Neural cell (in vitro differentiated cells): ENCODE measurements around the gene MEPCE. TPM values are rescaled to one million over a fixed set of nuclear protein-coding genes. Genes with fewer than 3 reads are reported as not detected.

Experiments
- H2AFZ ChIP-seq: fragments of 200-600, 300-800 bp; sonication (generic), shearing (Covaris generic); 2 replicates; pipeline ENCODE4 v1.6.0; 2014; ENCODE audit warnings: low read depth, mild to moderate bottlenecking, antibody characterized with exemption, low read length, moderate library complexity
- H3F3A ChIP-seq: fragments of 200-600 bp; shearing (Covaris generic); 2 replicates; pipeline ENCODE4 v1.6.1; 2016; ENCODE audit warnings: mild to moderate bottlenecking, moderate library complexity, mixed read lengths, antibody characterized with exemption, low read length; ENCODE audit not compliant: insufficient read depth, poor library complexity, severe bottlenecking
- H3K27ac ChIP-seq: fragments of 200-600, 300-800 bp; sonication (generic), shearing (Covaris generic); 2 replicates; pipeline ENCODE4 v1.5.1; 2014; ENCODE audit warnings: mild to moderate bottlenecking, low read length, moderate library complexity
- H3K27me3 ChIP-seq: fragments of 300-800, 200-600 bp; sonication (generic), shearing (Covaris generic); 2 replicates; pipeline ENCODE4 v1.6.0; 2014; ENCODE audit warnings: mild to moderate bottlenecking, low read depth, low read length, moderate library complexity; ENCODE audit not compliant: insufficient read depth
- H3K36me3 ChIP-seq: fragments of 300-800, 200-600 bp; sonication (generic), shearing (Covaris generic); 2 replicates; pipeline ENCODE4 v1.5.1; 2014; ENCODE audit warnings: mild to moderate bottlenecking, antibody characterized with exemption, low read length, moderate library complexity; ENCODE audit not compliant: insufficient read depth
- H3K4me2 ChIP-seq: fragments of 300-800, 200-600 bp; sonication (generic), shearing (Covaris generic); 2 replicates; pipeline ENCODE4 v1.6.0; 2014; ENCODE audit warnings: mild to moderate bottlenecking, low read length
- H3K4me3 ChIP-seq: fragments of 300-800, 200-600 bp; sonication (generic), shearing (Covaris generic); 2 replicates; pipeline ENCODE4 v1.5.1; 2014; ENCODE audit warnings: mild to moderate bottlenecking, low read length, moderate library complexity
- H3K79me2 ChIP-seq: fragments of 200-600 bp; shearing (Covaris generic); replicated peaks from 2 replicates; pipeline ENCODE4 v1.6.0; 2014; ENCODE audit warnings: mild to moderate bottlenecking, low read length, moderate library complexity; ENCODE audit not compliant: insufficient read depth
- H3K9ac ChIP-seq: fragments of 300-800, 200-600 bp; sonication (generic), shearing (Covaris generic); 2 replicates; pipeline ENCODE4 v1.6.1; 2016; ENCODE audit warnings: mild to moderate bottlenecking, low read length, mixed read lengths
- H3K9me2 ChIP-seq: fragments of 200-600 bp; shearing (Covaris generic); 2 replicates; pipeline ENCODE4 v1.6.1; 2016; ENCODE audit warnings: mild to moderate bottlenecking, low read length, mixed read lengths; ENCODE audit not compliant: insufficient read depth
- H3K9me3 ChIP-seq: fragments of 200-600, 300-800 bp; sonication (generic), shearing (Covaris generic); 2 replicates; pipeline ENCODE4 v1.6.1; 2016; ENCODE audit warnings: mild to moderate bottlenecking, mixed run types, low read length, moderate library complexity, mixed read lengths
- H4K20me1 ChIP-seq: fragments of 200-600 bp; shearing (Covaris generic); 2 replicates; pipeline ENCODE4 v1.6.1; 2016; ENCODE audit warnings: mild to moderate bottlenecking, mixed run types; ENCODE audit not compliant: insufficient read depth
- CTCF ChIP-seq: fragments of 450-650 bp; IDR thresholded peaks from 2 replicates; pipeline ENCODE4 v1.5.1; 2014; ENCODE audit warnings: antibody characterized with exemption, mild to moderate bottlenecking, moderate library complexity; ENCODE audit not compliant: poor library complexity, severe bottlenecking
- EP300 ChIP-seq: fragments of 450-650 bp; conservative IDR thresholded peaks from 2 replicates; pipeline ENCODE4 v1.6.1; 2014; ENCODE audit warnings: antibody characterized with exemption, mild to moderate bottlenecking, moderate library complexity; ENCODE audit not compliant: poor library complexity, severe bottlenecking
- EZH2 ChIP-seq: fragments of 200-600, 300-800 bp; shearing (Covaris generic), sonication (generic); IDR thresholded peaks from 2 replicates; pipeline ENCODE4 v1.6.1; 2014; ENCODE audit warnings: antibody characterized with exemption, low read length, borderline replicate concordance, mild to moderate bottlenecking; ENCODE audit not compliant: insufficient read depth, poor library complexity, severe bottlenecking
- MXI1 ChIP-seq: fragments of 450-650 bp; conservative IDR thresholded peaks from 2 replicates; pipeline ENCODE4 v1.6.1; 2014; ENCODE audit warnings: antibody characterized with exemption, mild to moderate bottlenecking; ENCODE audit not compliant: poor library complexity, severe bottlenecking
- POLR2AphosphoS5 ChIP-seq: IDR thresholded peaks from 2 replicates; pipeline ENCODE4 v1.6.1; 2012
- RAD21 ChIP-seq: fragments of 450-650 bp; conservative IDR thresholded peaks from 2 replicates; pipeline ENCODE4 v1.6.1; 2014; ENCODE audit warnings: antibody characterized with exemption, mild to moderate bottlenecking, moderate library complexity
- REST ChIP-seq: IDR thresholded peaks from 2 replicates; pipeline ENCODE4 v1.6.1; 2012; ENCODE audit warnings: borderline replicate concordance
- SMC3 ChIP-seq: fragments of 450-650 bp; conservative IDR thresholded peaks from 2 replicates; pipeline ENCODE4 v1.6.1; 2014; ENCODE audit warnings: antibody characterized with exemption, mild to moderate bottlenecking, moderate library complexity; ENCODE audit not compliant: poor library complexity
- TAF1 ChIP-seq: IDR thresholded peaks from 2 replicates; pipeline ENCODE4 v1.6.1; 2012; ENCODE audit warnings: low read depth
- polyA plus RNA-seq: library from polyadenylated mRNA; depleted of rRNA; stranded (reverse); fragments of >200 nt; gene quantifications from 2 replicates; pipeline ENCODE4 v1.2.3, GENCODE V29; 2014

The MEPCE gene
- polyA plus RNA-seq, 1 donor from 2014 or later = 15.0 TPM

- Histone ChIP-seq H3K4me3 (no peak overlapping the region), H4K20me1 (no peaks in the 10 kb centered on the region), H3K27ac (no peak overlapping the region), H3K4me2 (no peak overlapping the region), H2AFZ (no peak overlapping the region), H3F3A (no peaks in the 10 kb centered on the region), H3K9me2 (no peaks in the 10 kb centered on the region), H3K9ac (no peak overlapping the region), H3K9me3 (no peaks in the 10 kb centered on the region), H3K36me3 (no peaks in the 10 kb centered on the region), H3K27me3 (no peaks in the 10 kb centered on the region), H3K79me2 (no peaks in the 10 kb centered on the region)
- TF ChIP-seq SMC3 (no peak), TAF1 (no peak), RAD21 (no peak), MXI1 (no peak), CTCF (no peak)
Observed at GRCh38 chr7:100456562-100456961, 26.9 kb downstream of the MEPCE start.

GRCh38 chr7:100457033-100457432, 27.4 kb downstream of the MEPCE start:
- TF ChIP-seq RAD21 (no peak), SMC3 (no peak)
- Histone ChIP-seq H3K4me2 (no peak overlapping the region), H4K20me1 (no peaks in the 10 kb centered on the region)

GRCh38 chr7:100464210-100464660, 34.6 kb downstream of the MEPCE start, which contains the start of gene SPACDR:
Gene SPACDR (minus strand): TSS chr7:100464260. CDS start chr7:100464025, 235 bp downstream.
- H3K9ac ChIP-seq = no peak within 1 kb of the TSS
- H3K36me3 ChIP-seq = no peaks in the 10 kb centered on the region
- no peak within 1 kb of the TSS for H3K27ac ChIP-seq
- no peak within 1 kb of the TSS for H3K4me2 ChIP-seq
- H3K9me2 ChIP-seq = no peaks in the 10 kb centered on the region
- no peak for TF ChIP-seq EZH2
- no peak for TF ChIP-seq RAD21
- TF ChIP-seq EP300 = no peak
- no peak for TF ChIP-seq MXI1
- no peak for TF ChIP-seq TAF1
- no peak for TF ChIP-seq CTCF
- TF ChIP-seq POLR2AphosphoS5 = no peak
- no peak for TF ChIP-seq SMC3
- TF ChIP-seq REST = no peak
- no peaks in the 10 kb centered on the region for H3F3A ChIP-seq
- no peak within 1 kb of the TSS for H3K4me3 ChIP-seq
- no peak within 1 kb of the TSS for H2AFZ ChIP-seq
- H3K27me3 ChIP-seq = no peaks in the 10 kb centered on the region
- no peaks in the 10 kb centered on the region for H4K20me1 ChIP-seq
- H3K9me3 ChIP-seq = no peaks in the 10 kb centered on the region
- H3K79me2 ChIP-seq = no peaks in the 10 kb centered on the region

More at GRCh38 chr7:100457033-100457432, 27.4 kb downstream of the MEPCE start:
- Histone ChIP-seq H3K9ac (no peak overlapping the region), H3K27ac (no peak overlapping the region), H2AFZ (no peak overlapping the region), H3K9me2 (no peaks in the 10 kb centered on the region), H3F3A (no peaks in the 10 kb centered on the region), H3K79me2 (no peaks in the 10 kb centered on the region), H3K27me3 (no peaks in the 10 kb centered on the region), H3K36me3 (no peaks in the 10 kb centered on the region), H3K4me3 (no peak overlapping the region), H3K9me3 (no peaks in the 10 kb centered on the region)
